K562 (cell line): ENCODE data around the gene TDRD9. TPM values are rescaled to one million over a fixed set of nuclear protein-coding genes. Genes with fewer than 3 reads are reported as not detected.

Experiments
- CXXC5 ChIP-seq: fragments of 250-450 bp; sonication (Bioruptor Pico); IDR thresholded peaks from 2 replicates; pipeline ENCODE4 v1.8.0; 2022; ENCODE audit warnings: inconsistent platforms, mild to moderate bottlenecking, moderate library complexity
- NFE2L1 ChIP-seq: fragments of 450-650 bp; IDR thresholded peaks from 2 replicates; pipeline ENCODE4 v1.6.1; 2016; ENCODE audit warnings: missing genetic modification characterization, low read depth, mild to moderate bottlenecking, missing compliant biosample characterization, moderate library complexity, borderline replicate concordance
- POLR2H ChIP-seq: IDR thresholded peaks from 2 replicates; pipeline ENCODE4 v1.6.1; 2016; ENCODE audit warnings: missing genetic modification characterization, low read depth, mild to moderate bottlenecking, control low read depth, missing compliant biosample characterization, moderate library complexity
- ZBTB40 ChIP-seq, 2 experiments: fragments of 450-650 bp in 1 of 2; sonication (generic) in 1 of 2; formaldehyde crosslinking in 1 of 2; IDR thresholded peaks; 2 replicates each; pipeline versions ENCODE4 v1.7.1 to v1.9.0; 2016 to 2022; ENCODE audit warnings: inconsistent platforms in 1 of 2, mild to moderate bottlenecking in 1 of 2, missing genetic modification reagents in 1 of 2
- ZNF217 ChIP-seq: sonication (generic); formaldehyde crosslinking; IDR thresholded peaks from 2 replicates; pipeline ENCODE4 v1.8.0; 2022; ENCODE audit warnings: mild to moderate bottlenecking, missing genetic modification reagents
- polyA plus RNA-seq, 8 experiments: library from polyadenylated mRNA; depleted of rRNA in 4 of 8; stranded (reverse) in 5 of 8; unstranded in 3 of 8; fragments of >200 nt; fragmentation: Nextera tagmentation in 2 of 8; fragmentation: Illumina TruSeq in 1 of 8; extraction: Ambion mirVana in 2 of 8; extraction: Trizol in 1 of 8; gene quantifications; 2 replicates each; pipeline versions ENCODE4 v1.2.1 to v1.2.3, GENCODE V29; 2011 to 2014; ENCODE audit warnings: inconsistent platforms in 1 of 8, missing spikeins in 1 of 8
- total RNA-seq, 7 experiments: library from RNA; depleted of rRNA in 6 of 7; stranded (reverse); fragments of >200 nt in 6 of 7; fragmentation: Illumina TruSeq in 2 of 7; extraction: Trizol in 2 of 7; gene quantifications; 2 replicates each; pipeline versions ENCODE4 v1.2.1 to v1.2.3, GENCODE V29; 2011 to 2021; ENCODE audit warnings: low replicate concordance in 1 of 7

The TDRD9 gene
- total and polyA plus RNA-seq, 9 of the 15 experiments (the other 6 are each of a cell fraction or from before 2014, with no cell fraction given): 0.04 to 0.14 (median 0.04) TPM; not detected in 5

- TF ChIP-seq POLR2H (tag): no peak
- no peak for TF ChIP-seq CXXC5 (CRISPR knock-in tag)
- TF ChIP-seq NFE2L1 (tag): no peak
- no peak for TF ChIP-seq ZNF217
- no peak for TF ChIP-seq ZBTB40 (IDR thresholded peaks at IDR 0.05)
- TF ChIP-seq ZBTB40 (CRISPR knock-in tag; IDR thresholded peaks at IDR 0.05): no peak
Observed at GRCh38 chr14:103899833-103900232, 28.4 kb upstream of the TDRD9 start (continued).
